Caco-2 (cell line): ENCODE results near the gene TGIF1. TPM values are rescaled to one million over a fixed set of nuclear protein-coding genes. Genes with fewer than 3 reads are reported as not detected.

Experiments
- BruUV-seq: library from RNA; stranded (reverse); fragments of 400-500 nt; replicated peaks from 2 replicates; lab custom pipeline; 2021; lab: Mats Ljungman, UMichigan
- CTCF ChIA-PET: fragments of 300-600 bp; sonication (Branson Sonifier 250); formaldehyde crosslinking; loops from one replicate; lab custom pipeline; 2022; ENCODE audit warnings: antibody characterized with exemption; lab: Charles Lee
- POLR2A ChIA-PET: fragments of 300-600 bp; sonication (Branson Sonifier 250); formaldehyde crosslinking; loops from one replicate; lab custom pipeline; 2022; ENCODE audit warnings: antibody characterized with exemption; lab: Charles Lee
- DNase-seq, 2 experiments: peaks; one replicate each; pipeline versions ENCODE4 v3.0.0 to v3.0.0-alpha.2; 2020 to 2022
- H3K27me3 ChIP-seq: replicated peaks from 2 replicates; pipeline ENCODE4 v1.6.0; 2011; ENCODE audit warnings: low read length; ENCODE audit not compliant: control insufficient read depth, insufficient read depth
- H3K36me3 ChIP-seq: 2 replicates; pipeline ENCODE4 v1.5.1; 2011; ENCODE audit warnings: low read length; ENCODE audit not compliant: control insufficient read depth, insufficient read depth
- H3K4me1 ChIP-seq: fragments of 250-450 bp; sonication (Bioruptor Pico); 2 replicates; pipeline ENCODE4 v1.5.1; 2020; ENCODE audit warnings: mild to moderate bottlenecking
- H3K4me3 ChIP-seq: 2 replicates; pipeline ENCODE4 v1.5.1; 2011; ENCODE audit warnings: low read depth, mild to moderate bottlenecking, control low read depth, low read length
- H3K9me3 ChIP-seq: fragments of 250-450 bp; sonication (Bioruptor Pico); 2 replicates; pipeline ENCODE4 v1.5.1; 2020; ENCODE audit warnings: mild to moderate bottlenecking, moderate library complexity
- H3K27ac Mint-ChIP-seq: one replicate; pipeline ENCODE4 v1.8.0; 2022; ENCODE audit warnings: mixed read lengths; ENCODE audit not compliant: unreplicated experiment
- H3K27me3 Mint-ChIP-seq: one replicate; pipeline ENCODE4 v1.8.0; 2022; ENCODE audit warnings: mixed read lengths; ENCODE audit not compliant: insufficient read depth, unreplicated experiment
- H3K36me3 Mint-ChIP-seq: one replicate; pipeline ENCODE4 v1.8.0; 2022; ENCODE audit warnings: mild to moderate bottlenecking, mixed read lengths; ENCODE audit not compliant: insufficient read depth, unreplicated experiment
- H3K4me1 Mint-ChIP-seq: one replicate; pipeline ENCODE4 v1.8.0; 2022; ENCODE audit warnings: low read depth, mixed read lengths; ENCODE audit not compliant: unreplicated experiment
- H3K4me3 Mint-ChIP-seq: one replicate; pipeline ENCODE4 v1.8.0; 2022; ENCODE audit warnings: mild to moderate bottlenecking, moderate library complexity, mixed read lengths; ENCODE audit not compliant: unreplicated experiment
- H3K9me3 Mint-ChIP-seq: one replicate; pipeline ENCODE4 v1.8.0; 2022; ENCODE audit warnings: mixed read lengths; ENCODE audit not compliant: unreplicated experiment
- CTCF ChIP-seq, 2 experiments: fragments of 200-600 bp in 1 of 2; IDR thresholded peaks; 1 replicate in 1 of 2; 2 replicates in 1 of 2; pipeline versions ENCODE4 v1.5.1 to v1.8.0; 2011 to 2022; ENCODE audit warnings: antibody characterized with exemption in 1 of 2, control low read depth in 1 of 2, inconsistent platforms in 1 of 2, low read depth in 1 of 2, low read length in 1 of 2, mild to moderate bottlenecking in 1 of 2, moderate library complexity in 1 of 2; ENCODE audit not compliant: insufficient read depth in 1 of 2, severe bottlenecking in 1 of 2, unreplicated experiment in 1 of 2
- intact Hi-C: fragments of 100-400 bp; cut with micrococcal nuclease; formaldehyde crosslinking; loops from one replicate; pipeline ENCODE4 v1.10.0; 2022; ENCODE audit not compliant: unreplicated experiment
- total RNA-seq: library from RNA; stranded (reverse); gene quantifications from 2 replicates; pipeline ENCODE4 v1.2.3, GENCODE V29; 2022

The TGIF1 gene
- total RNA-seq, 1 experiment from 2014 or later, result 107 TPM

GRCh38 chr18:3504637-3505036, 54.7 kb downstream of the TGIF1 start:
- no TSS peak for BruUV-seq
- Mint-ChIP-seq H3K4me3 (no peak overlapping the region), H3K9me3 (no peaks in the 10 kb centered on the region), H3K36me3 (no peaks in the 10 kb centered on the region), H3K27ac (no peak overlapping the region), H3K4me1 (peaks cover 5% of the 10 kb centered on the region), H3K27me3 (no peaks in the 10 kb centered on the region)
- no peak for TF ChIP-seq CTCF (IDR thresholded peaks at IDR 0.05; ENCODE audit: insufficient read depth in 1 of 2, low read depth in 1 of 2, low read length in 1 of 2, severe bottlenecking in 1 of 2, unreplicated experiment in 1 of 2)
- no peak for DNase-seq
- no peaks in the 10 kb centered on the region for H3K36me3 ChIP-seq
- H3K4me3 ChIP-seq, result no peak overlapping the region
- H3K27me3 ChIP-seq, result no peaks in the 10 kb centered on the region
- intact Hi-C loops, result no loop called here
- no peaks in the 10 kb centered on the region; the same call in 1 of the 2 replicates for H3K9me3 ChIP-seq
- peaks cover 9% of the 10 kb centered on the region for H3K4me1 ChIP-seq
- POLR2A ChIA-PET, result no interaction called here
- CTCF ChIA-PET, result no interaction called here

- ChIA-PET POLR2A (interaction anchor here (0.5 kb wide), 1 partner anchor 8 kb away, joined by 4 read pairs; no protein-coding TSS in a partner anchor), CTCF (interaction anchor here (0.6 kb wide), 1 partner anchor 186 kb away, joined by 9 read pairs; no protein-coding TSS in a partner anchor)
- H3K9me3 ChIP-seq, result no peaks in the 10 kb centered on the region; the same call in 1 of the 2 replicates
- no TSS peak for BruUV-seq
- Mint-ChIP-seq H3K27ac (no peak overlapping the region), H3K4me3 (no peak overlapping the region), H3K9me3 (no peaks in the 10 kb centered on the region), H3K27me3 (no peaks in the 10 kb centered on the region), H3K36me3 (no peaks in the 10 kb centered on the region), H3K4me1 (no peaks in the 10 kb centered on the region)
- no peak for TF ChIP-seq CTCF (IDR thresholded peaks at IDR 0.05; ENCODE audit: insufficient read depth in 1 of 2, low read depth in 1 of 2, low read length in 1 of 2, severe bottlenecking in 1 of 2, unreplicated experiment in 1 of 2)
- H3K4me1 ChIP-seq, result no peaks in the 10 kb centered on the region; the same call in 1 of the 2 replicates
- no peak overlapping the region for H3K4me3 ChIP-seq
- intact Hi-C loops, result no loop called here
- H3K36me3 ChIP-seq, result no peaks in the 10 kb centered on the region
- no peaks in the 10 kb centered on the region for H3K27me3 ChIP-seq
- no peak for DNase-seq
These were observed 58.9 kb downstream of the TGIF1 start for GRCh38 chr18:3508576-3509549.

Other genes starting within 250 kb of the TGIF1 start
- 0.41 and 0.49 TPM in 2 replicates for gene MYOM1, start 230.2 kb upstream of the TGIF1 start, total RNA-seq
- 272 and 276 TPM in 2 replicates for gene MYL12A, start 202.4 kb upstream of the TGIF1 start, total RNA-seq
- gene MYL12B, start 188.0 kb upstream of the TGIF1 start, total RNA-seq, result 457 and 467 TPM in 2 replicates